ENCODE results near the gene GNL1.

DNA sequence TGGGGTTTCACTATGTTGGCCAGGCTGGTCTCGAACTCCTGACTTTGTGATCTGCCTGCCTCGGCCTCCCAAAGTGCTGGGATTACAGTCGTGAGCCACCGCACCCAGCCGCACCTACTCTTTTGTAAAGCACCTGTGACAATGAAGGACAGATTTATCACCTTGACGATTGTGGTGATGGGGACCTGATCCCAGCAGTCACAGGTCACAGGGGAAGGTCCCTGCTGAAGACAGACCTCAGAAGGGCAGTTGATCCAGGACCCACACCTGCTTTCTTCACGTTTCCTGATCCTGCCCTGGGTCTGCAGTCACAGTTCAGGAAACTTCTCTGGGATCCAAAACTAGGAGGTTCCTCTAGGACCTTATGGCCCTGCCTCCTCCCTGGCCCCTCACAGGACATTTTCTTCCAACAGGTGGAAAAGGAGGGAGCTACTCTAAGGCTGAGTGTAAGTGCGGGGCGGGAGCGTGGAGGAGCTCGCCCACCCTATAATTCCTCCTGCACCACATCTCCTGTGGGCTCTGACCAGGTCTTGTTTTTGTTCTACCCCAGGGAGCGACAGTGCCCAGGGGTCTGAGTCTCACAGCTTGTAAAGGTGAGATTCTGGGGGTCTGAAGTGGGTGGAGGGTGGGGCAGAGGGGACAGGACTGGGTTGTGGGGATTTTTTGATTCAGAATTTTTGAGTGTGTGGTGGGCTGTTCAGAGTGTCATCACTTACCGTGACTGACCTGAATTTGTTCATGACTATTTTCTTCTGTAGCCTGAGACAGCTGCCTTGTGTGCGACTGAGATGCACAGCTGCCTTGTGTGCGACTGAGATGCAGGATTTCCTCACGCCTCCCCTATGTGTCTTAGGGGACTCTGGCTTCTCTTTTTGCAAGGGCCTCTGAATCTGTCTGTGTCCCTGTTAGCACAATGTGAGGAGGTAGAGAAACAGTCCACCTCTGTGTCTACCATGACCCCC, 64.0 kb downstream of the GNL1 start:
- TF ChIP-seq, protein P1, sequence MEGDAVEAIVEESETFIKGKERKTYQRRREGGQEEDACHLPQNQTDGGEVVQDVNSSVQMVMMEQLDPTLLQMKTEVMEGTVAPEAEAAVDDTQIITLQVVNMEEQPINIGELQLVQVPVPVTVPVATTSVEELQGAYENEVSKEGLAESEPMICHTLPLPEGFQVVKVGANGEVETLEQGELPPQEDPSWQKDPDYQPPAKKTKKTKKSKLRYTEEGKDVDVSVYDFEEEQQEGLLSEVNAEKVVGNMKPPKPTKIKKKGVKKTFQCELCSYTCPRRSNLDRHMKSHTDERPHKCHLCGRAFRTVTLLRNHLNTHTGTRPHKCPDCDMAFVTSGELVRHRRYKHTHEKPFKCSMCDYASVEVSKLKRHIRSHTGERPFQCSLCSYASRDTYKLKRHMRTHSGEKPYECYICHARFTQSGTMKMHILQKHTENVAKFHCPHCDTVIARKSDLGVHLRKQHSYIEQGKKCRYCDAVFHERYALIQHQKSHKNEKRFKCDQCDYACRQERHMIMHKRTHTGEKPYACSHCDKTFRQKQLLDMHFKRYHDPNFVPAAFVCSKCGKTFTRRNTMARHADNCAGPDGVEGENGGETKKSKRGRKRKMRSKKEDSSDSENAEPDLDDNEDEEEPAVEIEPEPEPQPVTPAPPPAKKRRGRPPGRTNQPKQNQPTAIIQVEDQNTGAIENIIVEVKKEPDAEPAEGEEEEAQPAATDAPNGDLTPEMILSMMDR (IDR thresholded peaks at IDR 0.05) = no peak
- TF ChIP-seq EZH2 (IDR thresholded peaks at IDR 0.05; ENCODE audit: borderline replicate concordance, insufficient read depth, low read depth, low read length, poor library complexity, severe bottlenecking) = no peak

All from B cell (primary cell).